Fibroblast of villous mesenchyme (primary cell): ENCODE data around the gene EXD2. TPM values are rescaled to one million over a fixed set of nuclear protein-coding genes. Genes with fewer than 3 reads are reported as not detected.
"Not testable (repeated sequence)": the region's sequence is repeated elsewhere in the genome, so short reads cannot be mapped to it uniquely, and the experiment has no call there.

Experiments
- DNase-seq: peaks from one replicate; pipeline ENCODE4 v3.0.0-alpha.2; 2010; ENCODE audit warnings: low read depth
- H3K4me3 ChIP-seq: 2 replicates; pipeline ENCODE4 v1.5.1; 2011; ENCODE audit warnings: low read depth, mild to moderate bottlenecking, low read length
- total RNA-seq: library from RNA; depleted of rRNA; stranded (reverse); fragments of >200 nt; gene quantifications from 2 replicates; pipeline ENCODE4 v1.2.3, GENCODE V29; 2012
- TF ChIP-seq, protein P1 (sequence below): IDR thresholded peaks from 2 replicates; pipeline ENCODE4 v1.5.1; 2012; ENCODE audit warnings: low read depth, mild to moderate bottlenecking, low read length; ENCODE audit not compliant: insufficient read depth

Gene EXD2
- total RNA-seq, 1 donor, result 18.6 TPM

DNA sequence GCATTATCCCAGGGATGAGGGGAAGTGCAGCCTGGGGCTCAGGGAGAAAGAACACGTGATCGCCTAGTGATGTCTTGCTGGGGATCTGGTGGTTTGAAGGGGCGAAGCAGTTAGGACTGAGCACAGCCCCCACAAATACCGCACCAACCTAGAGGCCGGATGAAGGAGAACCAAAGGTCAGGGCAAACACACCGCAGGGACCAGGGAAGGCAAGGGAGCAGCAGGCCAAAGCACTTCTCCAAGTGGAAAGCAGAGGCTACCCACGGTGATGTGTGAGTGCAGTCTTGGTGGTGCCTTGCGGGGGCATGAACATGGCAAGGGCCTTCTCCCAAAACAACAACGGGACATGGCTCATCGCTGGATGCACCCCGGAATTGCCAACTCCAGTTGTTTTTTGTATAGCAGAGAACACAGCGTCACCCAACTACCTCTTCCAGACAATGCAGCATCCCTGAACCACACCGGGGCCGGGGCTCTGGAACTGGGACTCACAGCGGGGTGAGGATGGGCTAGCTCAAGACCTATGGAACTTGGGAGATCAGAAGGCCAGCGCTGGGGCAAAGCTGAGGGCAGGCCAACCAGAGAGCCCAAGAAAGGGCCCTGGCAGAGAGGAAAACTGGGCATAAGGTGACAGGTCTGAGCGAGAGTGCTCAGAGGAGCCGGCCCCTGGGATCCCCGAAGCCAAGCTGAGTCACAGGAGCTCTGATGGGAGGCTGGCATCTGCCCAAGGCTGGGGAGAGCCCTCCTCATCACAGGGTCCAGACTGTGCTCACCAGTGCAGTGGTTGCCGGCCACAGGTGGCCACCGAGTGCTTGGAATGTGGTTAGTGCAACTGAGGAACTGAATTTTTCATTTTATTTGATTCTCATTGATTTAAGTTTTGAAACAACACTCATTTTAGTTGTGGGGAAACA, 79.8 kb downstream of the EXD2 start:
- TF ChIP-seq, protein P1, sequence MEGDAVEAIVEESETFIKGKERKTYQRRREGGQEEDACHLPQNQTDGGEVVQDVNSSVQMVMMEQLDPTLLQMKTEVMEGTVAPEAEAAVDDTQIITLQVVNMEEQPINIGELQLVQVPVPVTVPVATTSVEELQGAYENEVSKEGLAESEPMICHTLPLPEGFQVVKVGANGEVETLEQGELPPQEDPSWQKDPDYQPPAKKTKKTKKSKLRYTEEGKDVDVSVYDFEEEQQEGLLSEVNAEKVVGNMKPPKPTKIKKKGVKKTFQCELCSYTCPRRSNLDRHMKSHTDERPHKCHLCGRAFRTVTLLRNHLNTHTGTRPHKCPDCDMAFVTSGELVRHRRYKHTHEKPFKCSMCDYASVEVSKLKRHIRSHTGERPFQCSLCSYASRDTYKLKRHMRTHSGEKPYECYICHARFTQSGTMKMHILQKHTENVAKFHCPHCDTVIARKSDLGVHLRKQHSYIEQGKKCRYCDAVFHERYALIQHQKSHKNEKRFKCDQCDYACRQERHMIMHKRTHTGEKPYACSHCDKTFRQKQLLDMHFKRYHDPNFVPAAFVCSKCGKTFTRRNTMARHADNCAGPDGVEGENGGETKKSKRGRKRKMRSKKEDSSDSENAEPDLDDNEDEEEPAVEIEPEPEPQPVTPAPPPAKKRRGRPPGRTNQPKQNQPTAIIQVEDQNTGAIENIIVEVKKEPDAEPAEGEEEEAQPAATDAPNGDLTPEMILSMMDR, result no peak
- DNase-seq, result no peak
- no peak overlapping the region for H3K4me3 ChIP-seq

DNA sequence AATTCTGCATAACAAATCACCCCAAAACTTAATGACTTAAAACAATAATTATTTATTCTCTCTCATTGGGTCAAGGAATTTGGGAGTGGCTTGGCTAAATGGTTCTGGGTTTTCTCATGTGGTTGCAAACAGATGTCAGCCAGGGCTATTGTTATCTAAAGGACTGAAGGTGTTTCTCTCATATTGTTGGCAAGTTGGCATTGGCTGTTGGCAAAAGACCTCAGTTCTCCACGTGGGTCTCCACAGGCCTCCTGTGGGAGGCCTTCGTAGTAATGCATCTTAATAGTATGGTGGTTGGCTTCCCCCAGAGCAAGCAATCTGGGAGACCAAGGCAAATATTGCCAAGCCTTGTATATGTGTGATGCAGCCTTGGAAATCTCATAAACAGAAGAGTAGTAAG, 83.0 kb downstream of the EXD2 start:
- no peak overlapping the region for H3K4me3 ChIP-seq
- TF ChIP-seq, protein P1, result no peak
- no peak for DNase-seq

DNA sequence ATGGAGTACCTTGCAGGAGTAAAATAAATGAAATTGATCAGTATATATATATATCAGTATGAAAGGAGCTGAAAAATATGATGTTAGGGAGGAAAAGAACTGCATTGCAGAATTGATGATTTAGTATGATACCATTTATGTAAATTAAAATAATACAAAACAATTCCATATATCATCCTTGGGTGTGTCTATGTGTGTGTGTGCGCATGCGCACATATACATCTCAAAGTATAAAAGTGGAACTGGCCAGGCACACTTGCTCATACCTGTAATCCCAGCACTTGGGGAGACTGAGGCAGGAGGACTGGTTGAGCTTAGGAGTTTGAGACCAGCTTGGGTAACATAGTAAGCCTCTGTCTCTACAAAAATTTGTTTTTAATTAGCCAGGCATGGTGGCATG, 84.0 kb downstream of the EXD2 start:
- TF ChIP-seq, protein P1, result no peak

DNA sequence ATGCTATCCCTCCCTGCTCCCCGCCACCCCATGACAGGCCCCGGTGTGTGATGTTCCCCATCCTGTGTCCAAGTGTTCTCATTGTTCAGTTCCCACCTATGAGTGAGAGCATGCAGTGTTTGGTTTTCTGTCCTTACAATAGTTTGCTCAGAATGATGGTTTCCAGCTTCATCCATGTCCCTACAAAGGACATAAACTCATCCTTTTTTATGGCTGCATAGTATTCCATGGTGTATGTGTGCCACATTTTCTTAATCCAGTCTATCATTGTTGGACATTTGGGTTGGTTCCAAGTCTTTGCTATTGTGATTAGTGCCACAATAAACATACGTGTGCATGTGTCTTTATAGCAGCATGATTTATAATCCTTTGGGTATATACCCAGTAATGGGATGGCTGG, 86.1 kb downstream of the EXD2 start:
- H3K4me3 ChIP-seq, DNase-seq: not testable (repeated sequence)

More for the DNA sequence above, 84.0 kb downstream of the EXD2 start:
- no peak overlapping the region for H3K4me3 ChIP-seq
- DNase-seq, result no peak

DNA sequence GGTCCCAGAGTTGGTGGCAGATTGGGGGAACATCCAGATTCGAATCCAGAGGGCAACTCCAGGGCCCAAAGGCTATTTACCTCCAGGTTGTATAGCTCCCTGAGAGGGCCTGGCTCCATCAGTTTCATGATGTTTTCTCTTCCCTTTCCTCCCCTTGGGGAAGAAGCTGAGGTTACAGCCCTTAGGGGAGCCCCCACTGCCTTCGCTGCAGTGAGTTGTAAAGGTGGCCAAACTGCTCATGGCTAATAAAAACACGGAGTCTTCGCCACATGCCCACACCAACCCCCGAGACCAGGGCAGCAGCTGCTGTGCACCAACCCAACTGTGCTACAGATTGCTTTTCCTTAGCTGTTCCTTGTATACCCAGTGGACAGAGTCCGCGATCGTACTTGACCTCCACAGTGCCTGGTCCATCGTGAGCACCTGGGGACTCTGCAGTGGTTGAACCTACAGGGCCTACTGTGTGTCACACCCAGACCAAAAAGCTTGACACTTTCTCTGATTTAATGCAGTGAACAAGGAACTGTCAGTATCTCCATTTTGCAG, 89.5 kb downstream of the EXD2 start:
- H3K4me3 ChIP-seq, result no peak overlapping the region
- DNase-seq, result no peak
- TF ChIP-seq, protein P1, result no peak

DNA sequence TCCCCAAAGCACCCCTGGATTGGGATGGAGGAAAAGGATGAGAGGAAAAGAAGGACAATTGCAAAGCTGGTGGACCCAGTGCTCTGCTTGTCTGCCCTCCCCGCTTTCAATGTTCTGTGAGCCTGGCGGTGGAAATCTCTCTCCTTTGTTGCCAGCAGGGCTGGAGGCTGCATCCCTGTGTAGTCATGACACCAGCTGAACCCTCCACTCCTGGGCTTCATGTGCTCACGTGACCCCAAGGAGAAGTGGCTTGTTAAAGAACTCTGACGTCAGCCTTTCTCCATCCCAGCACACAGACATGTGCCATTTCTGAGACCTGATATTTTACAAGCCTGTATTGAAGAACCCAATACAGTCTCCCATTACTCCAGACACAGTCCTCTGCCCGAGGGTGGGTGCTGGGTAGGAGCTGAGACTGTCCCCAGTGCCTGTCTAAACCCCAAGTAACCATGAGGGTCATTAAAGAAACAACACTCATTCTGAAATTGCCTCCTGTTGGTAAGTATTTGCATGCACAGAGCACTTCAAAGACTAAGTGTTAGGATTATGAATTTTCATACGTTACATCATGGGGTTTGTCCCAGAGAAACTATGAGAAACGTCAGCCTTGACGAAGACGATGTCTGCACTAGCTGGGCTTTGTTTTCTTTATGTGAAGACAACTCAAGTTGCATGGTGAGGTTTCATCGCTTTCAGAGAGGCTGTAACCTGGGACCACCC, 90.3 kb downstream of the EXD2 start:
- TF ChIP-seq, protein P1, result no peak
- H3K4me3 ChIP-seq, result no peak overlapping the region
- no peak for DNase-seq

DNA sequence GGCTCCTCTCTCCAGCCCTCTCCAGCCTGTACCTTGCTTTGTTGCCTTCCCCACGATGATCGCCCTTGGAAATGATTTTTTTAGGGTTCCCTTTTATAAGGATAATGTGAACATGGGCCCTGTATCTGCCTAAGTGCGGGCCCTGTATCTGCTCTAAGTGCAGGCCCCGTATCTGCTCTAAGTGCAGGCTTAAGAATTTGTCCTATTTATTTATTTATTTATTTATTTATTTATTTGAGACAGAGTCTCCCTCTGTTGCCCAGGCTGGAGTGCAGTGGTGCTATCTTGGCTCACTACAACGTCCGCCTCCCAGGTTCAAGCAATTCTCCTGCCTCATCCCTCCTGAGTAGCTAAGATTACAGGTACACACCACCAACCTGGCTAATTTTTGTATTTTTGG, 91.2 kb downstream of the EXD2 start:
- DNase-seq, result no peak
- TF ChIP-seq, protein P1, result no peak

More for the DNA sequence above, 91.2 kb downstream of the EXD2 start:
- no peak overlapping the region for H3K4me3 ChIP-seq
